Adrenal gland (tissue), 12 donors: ENCODE measurements around the gene IMMP2L. TPM values are rescaled to one million over a fixed set of nuclear protein-coding genes. Genes with fewer than 3 reads are reported as not detected.

Source experiments
- DNase-seq, 7 donors: peaks; one replicate each; pipeline ENCODE4 v3.0.0-alpha.2; 2019 to 2020
- H3K27ac ChIP-seq, 5 donors: fragments of 200-600 bp; sonication (generic) in 4 of 5; 1 replicate in 3 of 5; 2 replicates in 2 of 5; pipeline versions ENCODE4 v1.5.1 to v1.8.0; 2016 to 2020; ENCODE audit warnings: mild to moderate bottlenecking in 1 of 5
- H3K27me3 ChIP-seq: fragments of 200-600 bp; 2 replicates; pipeline ENCODE4 v1.8.0; 2021
- H3K36me3 ChIP-seq, 2 donors: fragments of 200-600 bp; replicated peaks in 1 of 2; 1 replicate in 1 of 2; 2 replicates in 1 of 2; pipeline versions ENCODE4 v1.5.1 to v1.8.0; 2018 to 2022
- H3K4me1 ChIP-seq, 2 donors: fragments of 200-600 bp; replicated peaks in 1 of 2; 1 replicate in 1 of 2; 2 replicates in 1 of 2; pipeline versions ENCODE4 v1.5.1 to v1.8.0; 2018 to 2021
- H3K4me3 ChIP-seq, 4 donors: fragments of 200-600 bp; sonication (generic) in 3 of 4; one replicate each; pipeline ENCODE4 v1.5.1; 2016 to 2018
- H3K9me3 ChIP-seq, 3 donors: fragments of 200-600 bp; sonication (generic) in 1 of 3; replicated peaks in 1 of 3; 1 replicate in 2 of 3; 2 replicates in 1 of 3; pipeline versions ENCODE4 v1.5.1 to v1.8.0; 2016 to 2021
- POLR2A ChIP-seq, 2 donors: fragments of 450-650 bp; IDR thresholded peaks; one replicate each; pipeline ENCODE4 v1.6.1; 2017; ENCODE audit warnings: antibody characterized with exemption in 2 of 2, mild to moderate bottlenecking in 2 of 2, moderate library complexity in 1 of 2
- WGBS, 4 donors: extraction: QIAGEN DNeasy Blood & Tissue Kit in 2 of 4; methylation state at CpG; one replicate each; pipeline versions ENCODE4 v1.1.5 to v1.1.7; 2013 to 2017; 5-methylcytosine and 5-hydroxymethylcytosine counted together
- intact Hi-C, 2 donors: fragments of 100-400 bp; cut with DNase I; formaldehyde crosslinking; loops; one replicate each; pipeline versions ENCODE4 v1.14.1 to v1.15.0; 2022 to 2023
- polyA plus RNA-seq, 3 donors: library from polyadenylated mRNA; stranded (reverse); fragments of 200-250 nt in 2 of 3; fragments of 350-450 nt in 1 of 3; fragmentation: Illumina TruSeq in 1 of 3; extraction: RNeasy Lipid Tissue Mini Kit (QIAGEN cat#74804) in 1 of 3; gene quantifications; one replicate each; pipeline ENCODE4 v1.2.3, GENCODE V29; 2013 to 2014
- total RNA-seq, 9 donors: library from RNA; depleted of rRNA in 4 of 9; stranded (reverse); fragments of >200 nt in 4 of 9; fragments of 120-200 nt in 1 of 9; fragmentation: NEBNext Ultra II Directional in 1 of 9; extraction: Animal tissue kit (Norgen Biotek cat#: 25700) in 1 of 9; gene quantifications; one replicate each; pipeline versions ENCODE4 v1.1.0 to v1.2.4, GENCODE V29; 2013 to 2023
- TF ChIP-seq, protein P1 (sequence below), 6 experiments: fragments of 450-650 bp in 4 of 6; fragments of 200-600 bp in 2 of 6; sonication (generic) in 1 of 6; IDR thresholded peaks; 1 replicate in 5 of 6; 2 replicates in 1 of 6; pipeline versions ENCODE4 v1.5.1 to v1.8.0; 2016 to 2021; ENCODE audit warnings: antibody characterized with exemption in 6 of 6, mild to moderate bottlenecking in 2 of 6, moderate library complexity in 1 of 6
- donor health status: healthy with polysubstance abuse.
- donor health status: Bipolar disorder and iron deficiency.
- donor health status: DM: yes; HTN: yes; CAD: no.
- donor health status: DM: no; HTN: no; CAD: no.
- donor health status: DM: no; HTN: no; CAD: no.
- donor health status: DM: yes; HTN: yes; CAD: no.

IMMP2L gene
- total and polyA plus RNA-seq, 12 donors: 13.4 to 34.1 (median 25.3) TPM

- no peaks in the 10 kb centered on the region for H3K27me3 ChIP-seq
Measured at GRCh38 chr7:110856704-110857103, 705.6 kb downstream of the IMMP2L start.

DNA sequence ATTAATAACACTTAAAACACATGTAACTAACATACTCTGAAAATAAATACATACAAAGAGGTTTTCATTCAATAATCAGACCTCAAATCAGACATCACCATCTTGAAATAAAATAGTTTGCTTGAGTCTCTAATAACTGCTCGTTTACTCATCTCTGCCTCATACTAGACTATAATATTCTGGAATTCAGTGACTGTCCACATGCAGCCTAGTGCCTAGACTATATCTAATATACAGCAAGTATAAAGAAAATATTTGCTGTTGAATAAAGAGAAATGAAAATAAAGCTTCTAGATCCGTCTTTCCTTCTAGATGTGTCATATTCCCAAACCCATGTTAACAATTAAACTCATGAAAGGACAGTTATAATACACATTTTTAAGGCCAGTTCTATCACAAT is 707.6 kb downstream of the IMMP2L start:
- H3K27me3 ChIP-seq: no peaks in the 10 kb centered on the region
- no peak overlapping the region for H3K27ac ChIP-seq
- intact Hi-C loops: no loop called here
- H3K4me3 ChIP-seq: no peak overlapping the region
- TF ChIP-seq, protein P1, sequence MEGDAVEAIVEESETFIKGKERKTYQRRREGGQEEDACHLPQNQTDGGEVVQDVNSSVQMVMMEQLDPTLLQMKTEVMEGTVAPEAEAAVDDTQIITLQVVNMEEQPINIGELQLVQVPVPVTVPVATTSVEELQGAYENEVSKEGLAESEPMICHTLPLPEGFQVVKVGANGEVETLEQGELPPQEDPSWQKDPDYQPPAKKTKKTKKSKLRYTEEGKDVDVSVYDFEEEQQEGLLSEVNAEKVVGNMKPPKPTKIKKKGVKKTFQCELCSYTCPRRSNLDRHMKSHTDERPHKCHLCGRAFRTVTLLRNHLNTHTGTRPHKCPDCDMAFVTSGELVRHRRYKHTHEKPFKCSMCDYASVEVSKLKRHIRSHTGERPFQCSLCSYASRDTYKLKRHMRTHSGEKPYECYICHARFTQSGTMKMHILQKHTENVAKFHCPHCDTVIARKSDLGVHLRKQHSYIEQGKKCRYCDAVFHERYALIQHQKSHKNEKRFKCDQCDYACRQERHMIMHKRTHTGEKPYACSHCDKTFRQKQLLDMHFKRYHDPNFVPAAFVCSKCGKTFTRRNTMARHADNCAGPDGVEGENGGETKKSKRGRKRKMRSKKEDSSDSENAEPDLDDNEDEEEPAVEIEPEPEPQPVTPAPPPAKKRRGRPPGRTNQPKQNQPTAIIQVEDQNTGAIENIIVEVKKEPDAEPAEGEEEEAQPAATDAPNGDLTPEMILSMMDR (IDR thresholded peaks at IDR 0.05): no peak
- no peak for TF ChIP-seq POLR2A (IDR thresholded peaks at IDR 0.05)
- no peak for DNase-seq
- H3K9me3 ChIP-seq: no peaks in the 10 kb centered on the region
- H3K36me3 ChIP-seq: no peaks in the 10 kb centered on the region
- WGBS, 4 donors: 93 to 98% (median 93%) methylated on average over 2 of the region's 2 CpGs
- H3K4me1 ChIP-seq: peaks cover 0 to 3% of the 10 kb centered on the region in 2 donors

More at GRCh38 chr7:110856704-110857103, 705.6 kb downstream of the IMMP2L start:
- Histone ChIP-seq H3K4me3 (no peak overlapping the region), H3K36me3 (no peaks in the 10 kb centered on the region), H3K9me3 (no peaks in the 10 kb centered on the region), H3K27ac (no peak overlapping the region), H3K4me1 (peaks cover 0 to 3% of the 10 kb centered on the region in 2 donors)
- 58 to 71% (median 63%) methylated on average over 3 of the region's 3 CpGs for WGBS, 4 donors
- intact Hi-C loops: no loop called here
- no peak for TF ChIP-seq POLR2A (IDR thresholded peaks at IDR 0.05)
- TF ChIP-seq, protein P1 (IDR thresholded peaks at IDR 0.05): no peak
- DNase-seq: no peak

GRCh38 chr7:110854166-110854565 is 708.1 kb downstream of the IMMP2L start:
- H3K4me1 ChIP-seq: peaks cover 0 to 3% of the 10 kb centered on the region in 2 donors
- intact Hi-C loops: no loop called here
- TF ChIP-seq, protein P1 (IDR thresholded peaks at IDR 0.05): no peak
- no peak for TF ChIP-seq POLR2A (IDR thresholded peaks at IDR 0.05)
- no peak overlapping the region for H3K27ac ChIP-seq
- H3K27me3 ChIP-seq: no peaks in the 10 kb centered on the region
- DNase-seq: no peak
- no peaks in the 10 kb centered on the region for H3K36me3 ChIP-seq
- no peak overlapping the region for H3K4me3 ChIP-seq
- H3K9me3 ChIP-seq: no peaks in the 10 kb centered on the region

- no peaks in the 10 kb centered on the region for H3K36me3 ChIP-seq
- DNase-seq: no peak
Measured at GRCh38 chr7:110853263-110853662, 709.0 kb downstream of the IMMP2L start.

More at GRCh38 chr7:110853263-110853662, 709.0 kb downstream of the IMMP2L start:
- no peaks in the 10 kb centered on the region for H3K9me3 ChIP-seq
- no peak overlapping the region for H3K27ac ChIP-seq
- whole genome bisulfite sequencing, 4 donors: 80 to 96% (median 84%) methylated on average over 3 of the region's 3 CpGs
- intact Hi-C loops: no loop called here
- H3K4me1 ChIP-seq: peaks cover 0 to 3% of the 10 kb centered on the region in 2 donors
- TF ChIP-seq, protein P1 (IDR thresholded peaks at IDR 0.05): no peak
- no peak for TF ChIP-seq POLR2A (IDR thresholded peaks at IDR 0.05)
- no peaks in the 10 kb centered on the region for H3K27me3 ChIP-seq
- H3K4me3 ChIP-seq: no peak overlapping the region
